Spleen (tissue), 7 donors: ENCODE results near the gene CMTM7.

Source experiments
- POLR2AphosphoS5 ChIP-seq, 3 donors: sonication (generic); formaldehyde crosslinking; IDR thresholded peaks; one replicate each; pipeline ENCODE4 v1.5.1; 2017; ENCODE audit warnings: antibody characterized with exemption in 3 of 3
- TF ChIP-seq, protein P1 (sequence below), 11 experiments: fragments of 200-600 bp in 7 of 11; fragments of 450-650 bp in 4 of 11; sonication (generic) in 4 of 11; IDR thresholded peaks in 8 of 11; conservative IDR thresholded peaks in 3 of 11; 1 replicate in 7 of 11; 2 replicates in 4 of 11; pipeline versions ENCODE4 v1.4.0 to v1.8.0; 2016 to 2021; ENCODE audit warnings: antibody characterized with exemption in 11 of 11, inconsistent platforms in 4 of 11, mild to moderate bottlenecking in 1 of 11
- donor health status: DM: no; HTN: no; CAD: no; lungs with moderate emphysema.
- donor health status: DM: no; HTN: no; CAD: no.
- donor health status: DM: no; HTN: no; CAD: no.

DNA sequence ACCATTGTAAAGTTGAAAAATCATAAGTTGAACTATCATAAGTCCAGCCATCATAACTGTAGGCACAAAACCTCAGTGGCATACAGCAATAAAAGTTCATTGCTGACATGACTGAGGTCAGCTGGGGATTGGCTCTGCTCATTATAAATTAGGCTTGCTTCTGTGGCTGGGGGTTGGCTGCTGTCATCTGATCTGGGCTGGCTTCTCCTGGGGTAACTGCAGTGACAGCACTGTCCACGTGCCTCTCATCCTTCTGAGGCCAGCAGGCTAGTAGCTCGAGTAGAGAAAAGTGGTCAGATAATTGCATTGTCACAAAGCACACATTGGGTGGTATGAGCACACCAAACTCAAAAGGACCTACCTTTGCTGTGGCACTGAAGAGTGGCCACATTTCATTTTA, 31.3 kb downstream of the CMTM7 start:
- TF ChIP-seq, protein P1, sequence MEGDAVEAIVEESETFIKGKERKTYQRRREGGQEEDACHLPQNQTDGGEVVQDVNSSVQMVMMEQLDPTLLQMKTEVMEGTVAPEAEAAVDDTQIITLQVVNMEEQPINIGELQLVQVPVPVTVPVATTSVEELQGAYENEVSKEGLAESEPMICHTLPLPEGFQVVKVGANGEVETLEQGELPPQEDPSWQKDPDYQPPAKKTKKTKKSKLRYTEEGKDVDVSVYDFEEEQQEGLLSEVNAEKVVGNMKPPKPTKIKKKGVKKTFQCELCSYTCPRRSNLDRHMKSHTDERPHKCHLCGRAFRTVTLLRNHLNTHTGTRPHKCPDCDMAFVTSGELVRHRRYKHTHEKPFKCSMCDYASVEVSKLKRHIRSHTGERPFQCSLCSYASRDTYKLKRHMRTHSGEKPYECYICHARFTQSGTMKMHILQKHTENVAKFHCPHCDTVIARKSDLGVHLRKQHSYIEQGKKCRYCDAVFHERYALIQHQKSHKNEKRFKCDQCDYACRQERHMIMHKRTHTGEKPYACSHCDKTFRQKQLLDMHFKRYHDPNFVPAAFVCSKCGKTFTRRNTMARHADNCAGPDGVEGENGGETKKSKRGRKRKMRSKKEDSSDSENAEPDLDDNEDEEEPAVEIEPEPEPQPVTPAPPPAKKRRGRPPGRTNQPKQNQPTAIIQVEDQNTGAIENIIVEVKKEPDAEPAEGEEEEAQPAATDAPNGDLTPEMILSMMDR (IDR thresholded peaks at IDR 0.05 in 8 of 11, conservative IDR thresholded peaks at IDR 0.05 in 3 of 11) = no peak
- TF ChIP-seq POLR2AphosphoS5 (IDR thresholded peaks at IDR 0.05) = no peak
